GM18907 (cell line): ENCODE measurements around the gene POLL.
A peak's percentile ranks its signal among the peaks of the same experiment; 100 is the strongest.
"Not testable (repeated sequence)": the region's sequence is repeated elsewhere in the genome, so short reads cannot be mapped to it uniquely, and the experiment has no call there.

ENCODE experiments used
- ATAC-seq: cut with Tn5 transposase; IDR thresholded peaks from one replicate; pipeline ENCODE4 v1.9.1; 2021; ENCODE audit warnings: mild to moderate bottlenecking, moderate library complexity; ENCODE audit not compliant: unreplicated experiment

Gene POLL

DNA sequence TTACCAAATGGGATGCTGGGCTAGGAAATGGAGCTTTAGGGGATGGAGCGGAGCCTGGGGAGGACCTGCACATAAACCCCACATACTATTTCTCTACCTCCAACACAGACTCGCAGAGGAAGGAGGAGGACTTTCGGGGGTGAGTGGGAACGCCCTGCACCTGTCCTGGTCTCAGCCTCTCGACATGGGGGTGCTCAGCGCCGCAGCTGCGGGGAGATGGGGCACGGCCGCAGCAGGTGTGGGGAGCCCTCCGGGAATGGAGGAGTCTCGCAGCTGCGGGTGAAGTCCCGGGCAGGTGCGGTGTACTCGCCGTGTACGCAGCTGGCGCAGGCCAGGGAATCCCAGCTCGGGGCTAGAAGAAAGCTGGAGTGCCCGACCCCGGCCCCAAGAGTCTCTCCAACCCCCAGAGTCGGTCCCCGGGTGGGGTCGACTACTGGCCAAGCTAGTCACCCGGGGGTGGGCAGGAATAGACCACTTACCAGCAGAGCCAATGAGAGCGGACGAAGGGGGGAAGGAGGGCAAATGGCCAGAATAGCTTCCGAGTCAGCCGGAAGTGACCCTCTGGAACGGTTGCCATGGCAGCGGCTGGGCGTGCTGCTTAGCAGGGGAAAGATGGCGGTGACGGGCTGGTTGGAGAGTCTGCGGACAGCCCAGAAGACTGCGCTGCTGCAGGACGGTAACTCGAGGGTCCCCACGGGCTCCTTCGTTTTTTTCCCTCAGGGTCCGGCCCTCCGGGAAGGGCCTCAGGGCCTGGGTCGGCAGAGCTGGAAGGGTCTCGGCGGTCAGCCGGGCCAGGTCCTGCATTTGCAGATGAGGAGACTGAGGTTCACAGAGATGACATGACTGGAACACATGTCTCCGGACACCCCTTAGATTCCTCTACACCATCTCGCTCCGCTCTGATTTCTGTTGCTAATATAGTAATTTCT, at the start of gene POLL, which contains the start of gene DPCD:
TSS of gene POLL (minus strand) at position 533 of the 929 bp plus-strand sequence. CDS start 897 bp downstream, outside the sequence.
TSS of gene DPCD (plus strand) at position 597 of the 929 bp plus-strand sequence. CDS start at position 613, 16 bp downstream.
- ATAC-seq: peak; percentile 96

DNA sequence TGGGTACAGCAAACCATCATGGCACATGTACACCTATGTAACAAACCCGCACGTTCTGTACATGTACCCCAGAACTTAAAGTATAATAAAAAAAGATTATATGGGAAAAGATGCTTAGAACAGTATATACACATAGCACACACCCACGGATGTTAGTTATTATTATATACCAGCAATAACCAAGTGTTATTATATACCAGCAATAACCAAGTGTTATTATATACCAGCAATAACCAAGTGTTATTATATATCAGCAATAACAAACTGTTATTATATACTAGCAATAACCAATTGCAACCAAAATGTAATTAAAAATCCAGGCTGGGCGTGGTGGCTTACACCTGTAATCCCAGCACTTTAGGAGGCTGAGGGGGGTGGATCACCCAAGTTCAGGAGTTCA, 45.5 kb upstream of the POLL start:
- ATAC-seq: not testable (repeated sequence)

- no peak for ATAC-seq
Measured at GRCh38 chr10:101631821-101632475, 43.9 kb upstream of the POLL start.

DNA sequence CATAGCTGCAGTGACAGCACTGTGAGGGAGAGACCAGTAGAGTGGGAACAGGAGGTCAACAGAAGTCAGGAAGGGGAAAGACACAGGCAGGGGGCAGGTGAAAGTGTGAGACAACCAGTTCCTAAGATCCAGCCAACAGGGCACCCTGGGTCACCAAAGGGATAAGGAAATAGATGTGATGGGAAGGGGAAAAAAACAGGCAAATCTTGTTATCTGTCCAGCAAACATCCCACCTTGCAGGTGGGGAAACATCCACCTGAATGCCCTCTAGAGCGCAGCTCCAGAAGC, 42.5 kb upstream of the POLL start:
- ATAC-seq: no peak

- ATAC-seq: no peak
Measured at GRCh38 chr10:101629837-101630632, 42.0 kb upstream of the POLL start.

- ATAC-seq: no peak
Measured at GRCh38 chr10:101625821-101626412, 37.9 kb upstream of the POLL start.

GRCh38 chr10:101624526-101625102, 36.6 kb upstream of the POLL start:
- no peak for ATAC-seq

GRCh38 chr10:101623528-101623927, 35.5 kb upstream of the POLL start:
- no peak for ATAC-seq

DNA sequence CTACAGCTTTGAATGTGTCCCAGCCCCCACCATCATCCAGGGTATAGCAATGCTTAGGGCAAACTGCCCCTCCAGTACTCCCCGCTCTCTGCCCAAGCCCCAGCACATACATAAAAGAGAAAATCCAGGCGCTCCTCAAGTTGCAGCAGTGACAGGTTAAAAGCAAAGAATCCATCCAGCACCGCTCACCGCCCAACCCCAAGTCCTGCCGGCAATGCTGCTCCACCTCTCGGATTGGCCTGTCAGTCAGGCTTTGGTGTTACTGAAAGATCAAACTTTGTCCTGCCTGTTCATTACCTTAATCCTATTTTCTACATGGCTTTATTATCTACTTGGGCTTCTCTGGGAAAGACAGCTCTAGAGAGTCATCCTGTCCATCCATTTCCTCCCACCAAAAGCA, 31.9 kb upstream of the POLL start:
- no peak for ATAC-seq

DNA sequence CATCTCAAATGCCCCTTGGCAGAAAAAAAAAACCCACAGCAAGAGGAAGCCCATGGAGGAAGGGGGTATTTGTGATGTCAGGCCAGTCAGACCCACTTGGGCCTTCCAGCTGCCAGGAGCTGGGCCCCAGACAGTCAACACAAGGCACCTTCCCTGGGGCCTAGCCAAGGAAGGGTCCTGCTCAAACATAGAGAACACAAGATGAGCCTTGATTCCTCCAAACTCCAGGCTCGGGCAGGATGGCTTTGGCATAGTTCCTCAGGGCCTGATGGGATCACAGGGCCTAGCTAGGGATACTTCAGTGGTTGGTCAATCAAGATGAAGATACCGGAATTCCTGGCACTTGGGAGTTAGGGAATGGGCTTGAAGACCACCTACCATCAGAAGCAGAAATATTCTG, 30.8 kb upstream of the POLL start:
- ATAC-seq: no peak

DNA sequence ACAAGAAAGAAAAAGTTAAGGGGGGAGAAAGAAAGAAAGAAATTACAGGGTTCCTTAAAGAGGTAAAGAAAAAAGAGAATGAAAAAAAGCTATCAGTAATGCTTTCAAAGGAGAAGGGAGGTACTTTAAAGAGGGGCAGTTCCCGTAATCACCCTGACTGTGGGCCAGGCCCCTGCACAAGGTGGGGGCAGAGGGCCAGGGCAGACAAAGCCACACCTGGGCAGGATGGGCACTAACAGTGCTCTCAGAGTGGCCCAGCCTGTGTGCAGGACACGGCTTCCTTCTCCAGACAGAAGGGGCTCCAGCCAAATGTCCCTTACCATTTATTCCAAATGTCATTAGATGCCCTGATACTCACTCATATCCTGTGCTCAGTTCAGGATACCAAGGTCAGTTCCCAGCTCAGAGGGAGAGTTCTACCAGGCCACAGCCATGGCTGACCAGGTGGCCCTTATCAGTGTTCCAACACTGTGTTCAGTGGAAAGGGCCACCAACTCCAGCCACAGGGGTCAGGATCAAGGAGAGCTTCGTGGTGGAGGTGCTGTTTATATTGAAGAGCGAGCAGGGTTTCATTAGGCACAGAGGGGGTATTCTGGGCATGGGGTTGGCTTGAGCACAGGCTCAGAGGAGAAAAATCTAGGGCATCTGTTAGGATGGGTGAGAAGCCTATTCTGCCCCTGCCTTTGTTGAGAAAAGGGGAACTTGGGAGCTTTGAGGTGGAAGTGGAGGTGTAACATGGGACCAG, 29.9 kb upstream of the POLL start:
- ATAC-seq: no peak

- ATAC-seq: no peak
Measured at GRCh38 chr10:101617102-101617823, 29.2 kb upstream of the POLL start.

DNA sequence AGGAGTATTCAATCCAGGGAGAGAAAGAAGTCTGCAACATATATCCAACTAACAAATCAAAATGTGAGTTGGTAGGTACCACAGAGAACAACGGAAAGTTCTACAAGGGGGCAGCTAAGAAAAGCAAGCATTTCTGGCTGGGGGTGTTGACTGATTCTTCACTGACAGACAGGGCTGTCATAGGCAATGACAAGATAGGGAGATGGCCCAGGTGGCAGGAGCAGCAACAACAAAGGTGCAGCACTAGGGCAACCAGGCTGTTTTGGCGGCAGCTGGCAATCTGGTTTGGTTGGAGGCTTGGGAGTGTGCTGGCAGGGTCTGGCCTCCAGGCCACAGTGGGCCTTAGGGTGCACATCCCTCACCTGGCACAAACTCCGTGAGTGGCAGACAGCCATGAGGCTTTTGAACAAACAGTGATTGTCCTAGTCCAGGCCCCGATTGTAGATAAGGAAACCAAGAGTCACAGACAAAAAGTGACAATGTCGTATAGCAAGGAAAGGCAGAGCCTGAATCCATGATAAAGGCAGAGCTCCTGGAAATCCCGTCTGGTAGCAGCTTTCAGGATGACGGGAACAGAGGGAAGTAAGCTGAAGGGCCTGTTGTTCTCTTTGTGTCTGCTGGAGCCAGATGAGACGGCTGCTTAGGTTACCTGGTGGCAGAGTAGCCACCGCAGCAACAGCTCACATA, 28.5 kb upstream of the POLL start:
- no peak for ATAC-seq

GRCh38 chr10:101615525-101616116, 27.6 kb upstream of the POLL start:
- no peak for ATAC-seq

- ATAC-seq: no peak
Measured at GRCh38 chr10:101614663-101615524, 26.8 kb upstream of the POLL start.

GRCh38 chr10:101613646-101614045, 25.6 kb upstream of the POLL start:
- ATAC-seq: no peak

- ATAC-seq: no peak
Measured at GRCh38 chr10:101612872-101613271, 24.8 kb upstream of the POLL start.
